Hematopoietic multipotent progenitor cell treated with erythropoietin and hydrocortisone succinate and interleukin-3 and kit ligand, for 15 days (in vitro differentiated cells): ENCODE measurements around the gene P2RX1.

ENCODE experiments used
- DNase-seq: peaks from one replicate; pipeline ENCODE4 v3.0.0-alpha.2; 2015; ENCODE audit warnings: low spot score

Gene P2RX1

GRCh38 chr17:3887804-3888203 lies 28.5 kb downstream of the P2RX1 start:
- no peak for DNase-seq

GRCh38 chr17:3887394-3887793 lies 28.9 kb downstream of the P2RX1 start:
- DNase-seq, result no peak

DNA sequence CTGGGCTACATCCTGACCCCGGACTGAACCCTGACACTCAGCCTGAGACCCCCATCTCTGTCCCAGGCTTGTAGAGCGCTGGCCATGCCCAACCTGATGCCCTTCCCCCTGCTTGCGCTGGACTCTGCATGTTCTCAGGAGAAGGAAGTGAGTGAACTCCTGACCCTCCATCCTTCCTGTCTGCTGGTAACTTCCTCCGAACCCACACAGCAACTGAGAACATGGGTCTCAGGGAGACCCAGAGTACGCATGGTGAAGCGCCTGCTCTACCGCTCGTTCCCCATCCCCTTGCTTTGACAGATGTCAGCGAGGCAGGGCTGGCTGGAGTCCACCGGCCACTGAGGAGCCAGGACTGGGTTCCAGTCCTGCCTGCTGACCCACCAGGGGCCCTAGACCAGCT lies 29.5 kb downstream of the P2RX1 start:
- no peak for DNase-seq

GRCh38 chr17:3885970-3886369 lies 30.3 kb downstream of the P2RX1 start:
- DNase-seq, result no peak

GRCh38 chr17:3885271-3885670 lies 31.0 kb downstream of the P2RX1 start:
- DNase-seq, result no peak

DNA sequence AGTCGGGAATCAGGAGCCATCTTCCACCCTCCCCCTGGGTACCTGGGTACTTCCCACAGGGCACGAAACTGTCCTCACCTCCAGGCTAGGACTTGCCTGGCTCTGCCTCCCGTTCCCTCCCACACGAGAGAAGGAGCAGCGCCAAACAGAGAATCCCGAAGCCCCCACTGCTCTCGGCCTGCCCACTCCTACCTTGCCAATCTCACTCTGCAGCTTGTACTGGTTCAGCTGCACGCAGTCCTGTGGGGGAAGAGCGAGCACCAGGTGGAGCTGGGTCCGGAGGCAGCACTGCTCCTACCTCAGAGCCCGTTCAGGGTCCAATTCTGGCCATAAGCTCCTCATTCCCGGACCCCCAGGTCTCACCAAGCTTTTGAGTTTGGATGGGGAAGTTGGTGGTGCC lies 32.1 kb downstream of the P2RX1 start:
- DNase-seq, result no peak

- DNase-seq, result no peak
Observed at GRCh38 chr17:3882276-3882675, 34.0 kb downstream of the P2RX1 start.

DNA sequence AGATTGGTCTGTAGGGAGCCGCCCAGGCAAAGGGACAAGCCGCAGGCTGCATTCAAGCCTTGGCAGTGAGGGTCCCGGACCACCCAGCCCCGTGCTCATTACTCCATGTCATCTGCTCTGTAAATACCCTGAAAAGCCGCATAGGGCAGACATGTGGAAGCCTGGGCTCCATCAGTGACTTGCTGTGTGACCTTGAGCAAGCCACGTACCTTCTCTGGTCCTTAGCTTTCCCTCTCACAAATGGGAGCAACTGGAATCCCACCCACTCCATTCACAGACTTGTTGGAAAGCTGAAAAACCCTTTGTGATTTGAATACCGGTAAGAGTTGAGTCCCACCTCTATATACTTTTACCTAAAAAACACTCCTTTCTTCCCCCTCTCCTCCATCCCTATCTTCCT lies 35.3 kb downstream of the P2RX1 start:
- no peak for DNase-seq

GRCh38 chr17:3879591-3880417 lies 36.5 kb downstream of the P2RX1 start:
- DNase-seq, result no peak

GRCh38 chr17:3879186-3879585 lies 37.1 kb downstream of the P2RX1 start:
- DNase-seq, result no peak

GRCh38 chr17:3877220-3877619 lies 39.0 kb downstream of the P2RX1 start:
- DNase-seq, result no peak

DNA sequence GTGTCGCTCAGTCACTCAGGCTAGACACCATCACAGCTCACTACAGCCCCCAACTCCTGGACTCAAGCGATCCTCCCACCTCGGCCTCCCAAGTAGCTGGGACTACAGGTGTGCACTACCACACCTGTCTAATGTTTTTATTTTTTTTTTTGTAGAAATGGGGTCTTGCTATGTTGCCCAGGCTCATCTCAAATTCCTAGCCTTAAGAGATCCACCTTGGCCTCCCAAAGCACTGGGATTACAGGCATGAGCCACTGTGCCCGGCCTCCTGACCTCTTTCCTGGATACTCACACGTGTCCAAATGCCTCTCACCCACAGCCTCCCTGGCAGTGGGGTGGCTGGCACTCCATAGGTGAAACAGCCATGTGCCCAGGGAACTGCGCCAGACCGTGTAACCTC lies 40.9 kb downstream of the P2RX1 start:
- no peak for DNase-seq

GRCh38 chr17:3873862-3874261 lies 42.4 kb downstream of the P2RX1 start:
- DNase-seq, result no peak

- DNase-seq, result no peak
Observed at GRCh38 chr17:3870871-3871306, 45.4 kb downstream of the P2RX1 start.

DNA sequence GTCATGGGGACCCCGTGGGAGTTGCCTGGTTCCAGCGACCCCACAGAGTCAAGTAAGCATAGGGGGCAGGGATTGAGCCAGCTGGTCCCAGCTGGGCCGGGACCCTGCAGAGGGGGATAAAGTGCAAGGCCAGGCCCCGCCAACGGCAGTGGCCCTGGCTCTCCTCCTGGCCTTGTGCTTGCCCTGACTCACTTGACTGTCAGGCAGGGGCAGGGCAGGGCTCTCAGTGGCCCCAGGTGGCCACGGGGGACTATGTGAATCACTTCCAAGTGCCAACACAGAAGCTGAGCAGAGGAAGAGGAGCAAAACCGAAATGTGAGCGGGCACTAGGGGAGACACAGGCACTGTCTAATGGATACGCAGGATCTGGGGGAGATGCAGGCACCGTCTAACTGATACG lies 48.7 kb downstream of the P2RX1 start:
- DNase-seq, result no peak

DNA sequence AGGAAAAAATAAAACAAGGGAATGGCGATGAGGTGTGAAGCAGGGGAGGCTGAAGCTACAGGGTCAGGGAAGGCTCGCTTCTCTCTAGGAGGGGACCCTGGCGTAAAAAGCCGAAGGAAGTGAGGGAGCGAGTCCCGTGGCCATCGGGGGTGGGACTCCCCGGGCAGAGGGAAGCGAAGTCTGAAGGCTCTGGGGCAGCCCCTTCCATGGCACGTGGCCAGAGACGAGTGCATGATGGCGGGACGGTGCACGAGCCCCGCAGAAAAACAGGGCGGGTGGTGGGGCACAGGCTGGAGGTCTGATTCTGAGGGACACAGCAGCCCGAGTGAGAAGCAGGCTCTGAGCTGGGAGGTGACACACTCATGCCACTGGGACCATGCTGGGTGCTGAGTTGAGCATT lies 49.2 kb downstream of the P2RX1 start:
- no peak for DNase-seq

DNA sequence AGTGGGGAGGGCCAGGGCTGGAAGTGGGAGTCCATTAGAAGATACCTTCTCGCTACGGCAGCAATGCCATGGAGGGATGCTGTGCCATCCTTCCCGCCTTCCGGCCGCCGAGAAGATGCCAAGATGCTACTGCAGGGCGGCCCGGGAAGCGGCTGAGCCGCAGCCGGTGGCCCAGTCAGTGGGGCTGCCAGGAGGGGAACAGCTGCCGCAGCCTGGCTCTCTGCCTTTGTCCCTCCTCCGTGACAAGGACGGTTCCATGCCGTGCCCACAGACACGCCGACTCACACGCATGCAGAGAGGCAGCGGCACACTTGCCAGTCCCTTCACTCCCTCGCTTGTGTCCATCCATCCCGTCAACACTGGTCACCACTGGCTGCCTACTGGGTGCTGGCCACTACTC lies 50.0 kb downstream of the P2RX1 start:
- DNase-seq, result no peak

GRCh38 chr17:3865176-3865575 lies 51.1 kb downstream of the P2RX1 start:
- no peak for DNase-seq

DNA sequence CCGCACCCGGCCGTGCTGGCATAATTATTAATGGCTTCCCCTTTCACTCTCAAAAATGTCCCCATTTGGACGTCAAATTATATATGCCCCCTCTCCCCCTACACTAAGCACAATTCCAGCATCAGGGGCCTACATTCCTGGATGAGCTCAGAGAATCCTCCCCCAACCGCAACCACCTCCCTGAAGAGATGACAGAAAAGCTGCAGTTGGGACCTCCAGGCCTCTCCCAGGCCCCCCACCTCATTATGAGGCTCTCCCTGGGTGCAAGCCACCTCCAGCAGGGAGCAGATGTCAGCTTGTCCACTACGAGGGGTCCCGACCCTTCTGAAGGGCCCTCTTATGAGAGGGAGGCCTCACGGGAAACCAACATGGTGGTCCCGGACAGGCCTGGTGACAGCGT lies 51.7 kb downstream of the P2RX1 start:
- DNase-seq, result no peak

GRCh38 chr17:3861761-3862681 lies 54.2 kb downstream of the P2RX1 start:
- DNase-seq, result no peak

DNA sequence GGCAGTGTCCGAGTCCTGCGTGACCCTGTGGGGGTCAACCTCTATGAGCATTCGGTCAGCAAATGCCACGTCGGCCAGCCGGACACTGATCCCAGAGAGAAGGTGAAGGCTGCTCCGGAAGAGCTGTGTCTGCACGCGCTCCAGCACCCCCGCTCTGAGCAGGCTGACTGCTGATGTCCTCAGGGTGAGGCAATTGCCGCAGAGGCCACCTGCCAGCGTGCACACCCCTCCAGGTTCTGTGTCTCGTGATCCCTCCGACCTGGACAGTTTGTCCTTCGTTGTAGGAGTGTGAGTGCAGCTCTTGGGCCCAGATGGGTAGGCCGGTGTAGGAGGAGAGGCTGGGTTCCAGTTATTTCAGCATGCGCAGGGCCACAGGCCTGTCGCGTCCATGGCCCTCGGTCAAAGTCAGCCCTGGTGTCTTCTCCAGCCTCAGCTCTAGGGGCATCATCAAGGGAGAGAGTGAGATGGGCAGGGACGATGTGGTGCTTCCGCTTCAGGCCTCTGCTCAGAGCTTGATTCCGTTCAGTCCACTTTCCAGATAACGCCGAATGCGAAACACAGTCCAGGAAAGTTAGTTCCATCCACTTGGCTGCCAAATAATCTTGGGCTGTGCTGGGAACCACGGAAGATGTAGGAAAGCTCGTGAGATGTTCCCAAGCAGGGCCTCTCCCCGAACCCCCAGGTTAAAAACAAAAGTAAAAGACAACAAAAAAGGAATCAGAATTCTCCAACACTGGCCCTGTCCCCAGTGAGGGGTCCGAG lies 55.1 kb downstream of the P2RX1 start:
- no peak for DNase-seq

DNA sequence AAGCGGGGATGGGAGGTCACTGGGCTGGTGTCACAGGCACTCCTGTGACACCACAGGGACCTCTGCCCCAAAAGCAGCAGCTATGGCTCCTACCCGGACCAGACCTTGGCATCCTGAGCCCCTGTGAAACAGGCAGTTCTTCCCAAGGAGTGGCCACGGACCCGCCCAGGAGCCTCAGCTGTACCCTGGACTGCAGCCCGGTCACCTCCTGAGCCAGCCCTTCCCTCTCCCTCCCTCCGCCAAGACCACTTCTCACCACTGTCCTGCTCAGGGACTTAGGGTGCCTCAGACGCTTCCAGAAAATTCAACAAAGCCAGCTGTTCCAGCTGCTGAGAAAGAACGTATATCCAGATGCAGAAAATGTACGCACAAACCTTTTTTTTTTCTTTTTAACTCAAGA lies 56.3 kb downstream of the P2RX1 start:
- no peak for DNase-seq
